HG02610 (cell line): Measurements from ENCODE around the gene ANKS1A.

ENCODE experiments used
- ATAC-seq: cut with Tn5 transposase; IDR thresholded peaks from one replicate; pipeline ENCODE4 v1.9.1; 2021; ENCODE audit warnings: mild to moderate bottlenecking, moderate library complexity; ENCODE audit not compliant: unreplicated experiment

ANKS1A gene

DNA sequence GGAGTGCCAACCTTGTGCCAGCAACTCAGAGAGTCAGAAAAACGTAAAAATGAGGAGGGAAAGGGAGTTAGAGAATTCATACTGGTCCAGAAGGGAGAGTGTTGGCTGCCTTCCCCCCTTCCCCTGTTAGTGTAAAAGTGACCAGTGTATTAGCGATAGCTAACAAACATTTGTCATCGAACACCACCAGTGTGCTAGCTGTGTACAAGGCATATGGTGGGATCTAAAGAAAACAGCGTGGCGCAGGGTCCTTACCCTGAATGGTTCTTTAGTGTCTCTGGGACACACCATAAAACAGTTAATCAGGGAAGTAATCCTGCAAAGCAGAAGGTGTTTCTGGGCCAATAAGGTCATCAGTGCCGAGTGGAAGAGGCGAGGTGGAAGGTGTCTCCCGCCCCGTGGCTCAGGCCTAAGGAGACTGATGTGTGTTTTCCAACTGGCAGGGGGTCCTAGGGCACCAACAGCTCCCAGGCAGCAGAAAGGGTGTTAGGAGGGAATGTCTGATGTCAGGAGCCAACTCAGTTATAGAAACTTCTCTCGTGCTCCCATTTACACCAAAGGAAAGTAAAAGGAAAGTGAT, 160.2 kb downstream of the ANKS1A start:
- ATAC-seq = no peak

DNA sequence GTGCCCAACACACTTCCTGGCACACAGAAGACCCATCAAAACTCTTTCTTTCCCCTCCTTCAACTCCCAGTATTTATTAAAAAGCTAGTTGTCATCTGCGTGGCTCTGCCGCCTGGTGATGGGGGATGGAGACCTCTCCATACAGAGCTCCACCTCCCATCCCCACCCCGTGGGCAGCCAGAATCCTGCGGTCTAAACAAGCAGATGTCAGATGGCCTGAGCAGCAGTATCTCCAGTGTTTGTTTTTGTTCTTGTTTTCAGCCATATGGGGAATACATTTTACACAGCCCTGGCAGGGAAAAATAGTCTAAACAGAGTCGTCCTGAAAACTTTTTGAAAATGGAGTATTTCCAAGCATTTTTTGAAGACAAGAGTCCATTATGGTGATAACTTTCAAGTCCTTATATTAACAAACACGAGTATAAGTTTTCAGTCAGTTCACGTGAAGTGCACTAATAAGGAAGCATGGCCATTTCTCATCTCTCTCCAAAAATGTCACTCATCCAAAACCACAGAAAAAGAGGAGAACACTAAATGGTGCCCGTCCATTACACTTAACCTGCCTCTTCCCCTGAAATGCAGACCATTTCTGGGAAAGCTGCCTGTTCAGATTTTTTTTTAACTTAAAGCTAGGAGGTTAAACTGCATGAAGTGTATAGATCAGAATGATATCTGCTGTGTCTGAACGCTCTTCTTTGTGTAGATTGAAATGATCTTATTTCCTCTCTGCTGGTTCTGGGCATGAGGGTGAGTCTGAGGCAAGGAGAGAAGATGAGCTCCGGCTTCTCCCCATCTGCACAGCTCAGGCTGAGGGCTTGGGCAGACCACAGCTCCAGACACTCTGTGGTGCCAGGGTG, 161.1 kb downstream of the ANKS1A start:
- no peak for ATAC-seq

DNA sequence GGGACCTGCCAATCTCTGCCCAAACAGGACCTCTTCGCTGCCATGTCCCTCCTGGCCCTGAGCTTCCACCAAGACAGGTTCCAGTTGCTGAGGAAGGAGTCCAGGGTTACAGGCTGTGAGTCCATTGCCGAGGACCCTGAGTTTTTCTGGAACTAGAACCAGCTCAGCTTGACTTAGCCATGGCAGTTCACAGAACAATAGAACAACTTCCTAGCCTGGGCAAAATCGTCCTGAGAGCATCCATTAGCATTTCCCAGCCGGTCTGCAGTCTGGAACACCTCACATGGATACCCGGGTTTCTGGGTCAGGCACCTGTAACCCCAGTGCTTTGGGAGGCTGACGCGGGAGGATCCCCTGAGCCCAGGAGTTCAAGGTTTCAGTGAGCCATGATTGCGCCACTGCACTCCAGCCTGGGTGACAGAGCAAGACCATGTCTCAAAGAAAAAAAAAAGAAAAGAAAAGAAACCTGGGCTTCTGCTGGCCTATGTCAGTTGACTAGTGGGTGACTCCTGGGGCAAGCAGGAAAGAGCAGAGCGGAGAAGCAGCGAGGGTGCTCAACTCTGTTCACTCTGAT, 161.8 kb downstream of the ANKS1A start:
- ATAC-seq = no peak

DNA sequence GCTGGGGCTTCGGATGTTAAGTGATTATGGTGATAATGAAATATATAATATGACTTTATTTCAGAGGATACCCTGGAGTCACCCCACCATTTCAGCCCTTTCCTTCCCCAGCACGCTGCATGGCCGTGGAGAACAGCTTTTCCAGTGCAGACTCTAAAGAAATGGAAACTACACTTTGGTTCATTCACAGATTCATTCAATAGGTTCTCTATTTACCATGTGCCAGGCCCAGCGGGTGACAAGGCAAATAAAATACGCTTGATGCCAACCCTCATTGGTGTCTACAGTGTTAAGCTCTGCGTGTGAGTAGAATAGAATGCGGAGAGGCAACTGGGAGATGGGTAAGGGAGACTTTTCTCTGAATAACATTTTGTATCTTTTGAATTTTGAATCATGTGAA, 162.3 kb downstream of the ANKS1A start:
- no peak for ATAC-seq

DNA sequence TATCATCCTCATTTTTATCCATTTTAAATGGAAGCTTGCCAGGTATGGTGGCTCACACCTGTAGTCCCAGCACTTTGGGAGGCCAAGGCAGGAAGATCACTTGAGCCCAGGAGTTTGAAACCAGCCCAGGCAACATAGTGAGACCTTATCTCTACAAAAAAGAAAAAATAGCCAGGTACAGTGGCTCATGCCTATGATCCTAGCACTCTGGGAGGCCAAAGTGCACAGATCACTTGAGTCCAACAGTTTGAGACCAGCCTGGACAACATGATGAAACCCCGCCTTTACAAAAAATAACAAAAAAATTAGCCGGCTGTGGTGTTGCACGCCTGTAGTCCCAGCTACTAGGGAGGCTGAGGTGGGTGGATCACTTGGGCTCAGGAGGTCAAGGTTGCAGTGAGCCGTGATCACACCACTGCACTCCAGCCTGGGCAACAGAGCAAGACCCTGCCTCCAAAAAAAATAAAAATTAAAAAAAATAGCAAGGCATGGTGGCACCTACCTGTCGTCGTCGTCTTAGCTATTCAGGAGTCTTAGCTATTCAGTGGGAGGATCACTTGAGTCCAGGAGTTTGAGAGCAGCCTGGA, 163.0 kb downstream of the ANKS1A start:
- no peak for ATAC-seq

DNA sequence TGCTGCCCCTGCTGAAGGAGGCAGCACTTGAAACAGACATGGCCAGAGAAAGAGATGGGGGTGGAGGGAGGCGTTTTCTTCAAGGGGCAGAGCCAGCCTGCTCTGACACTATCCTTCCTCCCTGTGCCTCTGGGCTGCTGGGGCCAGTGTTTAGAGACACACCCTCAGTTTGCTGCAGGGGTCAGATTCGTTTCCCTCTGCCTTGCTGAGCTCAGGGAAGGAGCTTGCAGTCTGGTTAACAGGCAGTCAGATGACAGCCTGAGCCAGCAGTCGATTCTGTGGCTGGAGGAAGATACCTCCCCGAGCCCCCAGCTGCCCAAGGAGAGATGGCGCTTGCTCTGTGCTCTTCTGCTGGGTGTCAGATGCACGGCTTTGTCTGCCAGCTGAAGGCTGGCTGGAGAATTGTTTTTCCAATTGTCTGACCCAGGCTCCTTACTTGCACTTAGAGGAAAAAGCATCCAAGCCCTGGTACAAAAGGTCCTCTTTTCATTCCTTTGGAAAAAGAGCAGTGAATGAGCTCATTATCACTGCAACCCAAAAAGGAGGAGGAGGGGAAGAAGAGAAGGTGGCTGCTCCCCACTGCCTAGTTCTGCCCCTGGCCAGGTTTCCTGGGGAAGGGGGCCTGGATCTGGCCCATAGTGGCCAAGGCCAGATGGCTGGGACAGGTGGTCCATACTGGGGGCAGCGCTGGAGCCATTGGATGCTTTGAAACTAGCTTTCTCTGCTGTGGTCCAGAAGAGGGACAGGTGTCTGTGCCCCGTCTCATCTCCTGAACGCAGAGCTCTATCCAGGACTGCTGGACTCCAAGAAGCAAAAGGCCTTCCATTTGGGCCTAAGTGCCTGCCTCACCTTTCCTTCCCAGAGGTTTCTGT, 163.9 kb downstream of the ANKS1A start:
- ATAC-seq = no peak

DNA sequence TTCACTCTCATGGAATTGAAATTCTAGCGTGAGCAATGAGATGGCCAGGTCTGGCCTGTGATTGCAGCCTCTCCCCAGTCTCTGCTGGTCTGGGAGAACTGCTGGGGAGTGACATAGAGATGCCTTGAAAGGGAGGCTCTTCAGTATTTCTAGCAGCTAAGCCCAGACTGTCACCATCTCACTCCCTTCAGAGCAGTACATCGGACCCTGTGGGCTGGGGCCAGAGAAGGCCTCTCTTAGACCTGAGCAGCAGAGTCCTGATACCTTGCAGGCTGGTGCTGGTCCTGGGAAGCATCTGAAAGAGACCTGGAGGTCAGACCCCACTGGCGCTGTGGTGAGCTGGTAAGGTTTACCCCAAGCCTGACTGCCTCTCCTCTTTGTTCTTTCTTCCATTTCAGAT, 164.6 kb downstream of the ANKS1A start:
- ATAC-seq = no peak

DNA sequence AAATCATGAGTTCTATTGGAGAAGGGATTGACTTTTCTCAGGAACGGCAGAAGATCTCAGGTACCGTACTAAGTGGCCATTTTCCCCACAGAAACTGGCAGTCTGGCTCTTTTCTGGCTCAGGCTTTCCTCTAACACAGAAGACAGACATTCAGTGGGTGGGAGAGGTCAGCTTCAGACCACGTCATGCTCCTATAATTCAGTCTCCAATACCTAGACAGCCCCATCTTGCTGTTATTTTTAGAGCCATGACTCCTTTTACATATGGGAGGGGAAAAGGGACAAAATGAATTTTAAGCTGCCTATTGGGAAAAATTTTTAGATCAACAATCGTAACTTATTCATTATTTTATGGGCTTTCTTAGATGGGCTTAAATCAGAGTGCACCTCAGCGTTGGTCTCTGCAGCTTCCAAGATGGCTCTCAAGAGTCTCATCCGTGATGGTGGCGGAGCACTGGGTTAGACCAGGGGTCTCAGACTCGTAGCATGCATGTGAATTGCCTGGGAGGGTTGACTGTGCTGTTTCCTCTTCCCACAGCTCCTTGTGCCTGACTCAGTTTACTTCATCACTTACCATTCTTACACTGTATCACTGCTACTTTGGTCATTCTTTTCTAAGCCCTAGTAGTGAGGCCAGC, 165.2 kb downstream of the ANKS1A start:
- no peak for ATAC-seq

DNA sequence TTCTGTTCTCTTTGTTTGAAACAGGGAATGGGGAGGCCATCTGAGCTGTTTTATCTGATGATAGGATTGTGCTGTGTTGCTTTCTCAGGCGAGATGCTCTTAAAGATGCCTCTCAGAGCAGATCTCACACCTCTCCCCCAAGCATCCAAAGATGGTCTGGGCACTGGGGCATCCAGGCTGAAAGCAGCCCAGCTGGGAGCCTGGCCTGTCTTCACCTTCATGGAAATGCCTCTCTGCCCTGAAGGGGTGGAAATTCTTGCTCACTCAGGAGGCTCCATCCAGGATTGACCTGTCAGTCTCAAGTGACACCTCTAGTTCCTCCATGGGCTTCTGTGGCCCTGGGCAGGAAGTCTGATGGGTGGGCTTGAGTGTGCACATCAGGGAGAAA, 165.7 kb downstream of the ANKS1A start:
- ATAC-seq = no peak

DNA sequence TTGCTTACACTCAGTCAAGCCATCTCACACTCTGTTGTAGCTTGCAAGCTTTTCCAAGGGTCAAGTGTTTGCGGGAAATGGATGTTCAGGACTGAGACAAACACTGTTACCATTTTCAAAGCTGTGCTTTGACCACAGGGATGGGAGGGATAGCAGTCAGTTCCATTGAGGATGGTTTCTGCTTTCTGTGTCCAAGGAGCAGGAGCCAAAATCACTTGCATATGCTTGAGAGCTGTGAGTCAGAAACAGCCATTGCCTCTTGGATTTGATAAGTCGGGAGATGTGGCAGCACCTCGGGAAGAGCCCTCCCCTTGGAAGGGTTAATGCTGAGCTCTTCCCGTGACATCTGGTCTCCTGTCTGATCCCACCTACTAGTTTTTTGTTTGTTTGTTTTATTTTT, 166.8 kb downstream of the ANKS1A start:
- no peak for ATAC-seq

DNA sequence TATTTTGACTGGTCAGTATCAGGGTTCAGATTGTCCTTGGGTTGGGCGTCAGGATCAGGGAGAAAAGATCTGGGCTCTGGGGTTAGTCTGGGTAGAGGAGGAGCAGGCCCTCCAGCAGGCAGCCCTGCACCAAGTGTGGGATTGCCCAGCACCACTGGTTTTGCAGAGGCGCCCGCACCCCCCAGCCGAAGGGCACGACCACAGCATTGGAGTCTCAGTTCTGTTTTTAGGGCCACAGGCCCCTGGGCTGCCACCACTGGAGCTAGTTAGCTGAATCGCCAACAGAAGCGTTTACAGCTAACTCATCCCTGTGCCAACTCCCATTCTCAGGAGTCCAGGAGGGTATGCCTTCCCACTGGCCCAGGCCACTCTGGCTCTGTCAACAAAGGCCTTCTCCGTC, 167.9 kb downstream of the ANKS1A start:
- no peak for ATAC-seq

DNA sequence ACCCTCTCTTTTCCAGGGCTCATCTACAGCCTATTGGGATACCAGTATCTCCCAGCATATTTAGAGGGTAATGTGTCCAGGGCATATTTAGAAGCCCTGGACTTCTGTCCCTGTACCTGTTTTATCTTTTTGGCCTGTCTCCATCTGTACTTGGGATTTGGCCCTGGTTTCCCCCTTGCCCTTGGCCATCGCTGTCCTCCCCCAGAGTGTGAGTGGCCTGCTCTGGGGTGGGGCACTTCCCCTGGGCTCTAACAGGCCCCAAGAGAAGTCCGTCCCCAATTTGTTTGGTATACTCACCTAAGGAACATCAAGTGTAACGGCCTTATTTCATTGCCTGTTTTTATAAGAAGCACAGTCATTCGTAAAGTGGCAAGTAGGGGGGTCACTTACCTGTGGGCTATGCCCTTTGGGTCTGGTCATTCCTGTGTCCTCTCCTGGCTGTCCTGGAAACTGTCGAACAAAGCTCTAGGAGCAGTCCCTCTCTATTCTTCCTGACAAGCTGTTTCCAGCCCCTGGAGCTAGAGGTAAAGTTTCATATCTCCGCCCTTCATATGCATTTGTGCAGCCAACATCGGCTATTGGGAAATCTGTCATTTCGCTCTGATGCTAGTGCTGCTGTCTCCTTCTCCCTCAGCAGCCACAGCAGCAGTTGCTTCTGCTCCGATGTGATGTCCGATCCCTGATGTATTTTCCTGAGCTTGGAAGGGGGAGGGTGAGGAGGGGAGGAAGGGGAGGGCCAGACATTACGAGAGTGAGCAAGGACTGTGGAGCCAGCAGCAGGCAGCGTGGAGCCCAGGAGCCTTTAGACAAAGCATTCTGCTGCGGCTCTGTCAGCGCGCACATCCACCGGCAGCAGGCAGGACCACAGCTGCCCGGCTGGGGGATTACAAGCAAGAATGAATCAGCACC, 168.6 kb downstream of the ANKS1A start:
- no peak for ATAC-seq

DNA sequence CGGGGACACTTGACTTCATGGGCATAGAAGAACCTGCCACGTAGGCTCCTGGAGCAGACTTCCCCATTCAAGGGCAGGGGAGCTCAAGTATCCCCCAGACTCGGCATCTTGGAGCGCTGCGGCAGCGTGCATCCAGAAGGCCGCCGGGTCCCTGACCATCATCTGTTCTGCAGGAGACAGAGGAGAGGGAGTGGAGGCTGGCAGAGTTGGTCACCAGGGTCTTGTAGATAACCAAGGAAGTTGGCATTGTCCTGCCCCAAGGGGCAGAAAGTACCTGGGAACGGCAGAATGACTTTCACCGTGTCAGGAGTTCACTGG, 169.3 kb downstream of the ANKS1A start:
- ATAC-seq = no peak

DNA sequence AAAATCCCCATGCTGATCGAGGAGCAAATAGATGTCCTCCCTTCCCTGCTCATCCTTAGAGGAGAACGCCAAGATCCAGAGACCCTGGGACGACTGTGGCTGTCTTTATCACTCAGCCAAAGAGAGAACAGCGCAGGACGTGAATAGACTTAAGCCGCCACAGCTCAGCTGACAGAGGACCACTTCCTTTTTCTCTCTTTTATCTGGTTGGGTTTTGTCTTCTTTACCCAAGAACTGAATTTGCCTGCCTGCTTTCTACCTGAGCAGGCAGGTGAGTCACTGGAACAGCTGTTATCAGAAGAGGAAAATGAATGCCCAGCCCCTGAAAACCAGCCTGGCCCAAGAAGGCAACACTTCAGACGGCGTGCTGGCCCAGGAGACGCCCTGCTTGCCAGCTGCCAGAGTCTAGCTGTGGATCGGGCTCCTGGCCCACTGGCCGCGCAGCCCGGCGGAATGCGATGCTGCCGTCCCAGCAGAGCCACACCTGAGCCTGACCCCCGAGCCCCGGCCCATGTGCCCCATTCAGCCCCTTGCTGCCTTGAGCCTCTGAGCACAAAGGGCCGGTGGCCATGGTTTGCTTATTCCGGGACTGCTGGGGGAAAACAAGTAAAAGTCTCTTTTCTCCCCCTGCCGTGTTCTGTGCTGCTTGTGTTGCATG, 169.9 kb downstream of the ANKS1A start:
- peak; percentile 34 for ATAC-seq

DNA sequence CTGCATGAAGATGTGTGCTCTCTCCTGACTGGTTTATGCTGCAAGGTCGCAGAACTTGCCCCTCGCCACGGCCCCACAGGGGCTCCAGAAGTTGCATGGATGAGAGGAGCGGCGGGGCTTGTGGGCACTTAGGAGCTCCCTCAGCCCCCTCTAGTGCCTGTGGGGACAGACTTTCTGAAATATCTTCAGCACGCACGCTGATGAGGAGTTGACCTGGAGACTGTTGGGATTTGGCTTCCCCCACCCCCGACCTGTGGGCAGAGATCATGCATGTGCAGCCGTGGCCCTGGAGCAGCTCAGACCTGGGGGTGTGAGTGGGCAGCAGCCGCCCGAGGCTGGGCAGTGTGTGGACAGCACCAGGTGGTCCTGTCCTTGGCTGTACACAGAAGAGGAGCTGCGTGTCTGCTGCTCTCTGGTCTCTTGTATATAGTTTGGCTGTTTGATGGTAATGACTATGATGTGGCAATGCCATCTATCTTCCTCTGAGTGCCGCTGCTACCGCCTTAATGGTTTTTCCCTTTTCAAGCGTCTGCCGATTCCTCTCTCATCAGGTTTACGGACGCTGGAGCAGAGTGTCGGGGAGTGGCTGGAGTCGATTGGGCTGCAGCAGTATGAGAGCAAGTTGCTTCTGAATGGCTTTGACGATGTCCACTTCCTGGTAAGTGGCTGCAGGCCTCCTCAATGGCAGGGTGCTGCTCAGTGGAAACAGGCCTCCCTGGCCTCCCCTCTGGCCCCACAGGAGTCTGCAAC, 170.7 kb downstream of the ANKS1A start:
- no peak for ATAC-seq

DNA sequence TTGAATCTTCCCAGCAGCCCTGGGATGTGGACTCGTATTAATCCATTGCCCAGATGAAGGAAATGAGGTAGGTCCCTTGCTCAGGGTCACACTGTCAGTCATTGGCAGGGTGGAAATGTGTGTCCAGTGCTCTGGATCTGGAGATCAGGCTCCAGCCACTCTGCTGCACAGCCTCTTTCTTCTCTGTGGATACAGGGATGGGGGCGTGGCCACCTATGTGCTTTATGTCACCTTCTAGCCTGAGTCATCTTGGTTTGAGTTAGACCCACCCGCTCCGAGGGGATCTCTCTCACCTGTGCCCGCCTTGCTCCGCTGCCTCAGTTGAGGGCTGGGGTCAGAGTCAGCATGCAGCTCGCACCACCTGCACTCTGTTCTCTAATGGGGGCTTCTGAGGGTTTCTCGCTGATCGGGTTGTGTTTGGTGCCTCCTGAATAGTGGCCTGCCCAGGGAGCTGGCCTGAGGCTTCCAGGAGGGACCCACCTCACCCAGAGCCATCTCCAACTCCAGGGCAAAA, 172.1 kb downstream of the ANKS1A start:
- ATAC-seq = no peak

DNA sequence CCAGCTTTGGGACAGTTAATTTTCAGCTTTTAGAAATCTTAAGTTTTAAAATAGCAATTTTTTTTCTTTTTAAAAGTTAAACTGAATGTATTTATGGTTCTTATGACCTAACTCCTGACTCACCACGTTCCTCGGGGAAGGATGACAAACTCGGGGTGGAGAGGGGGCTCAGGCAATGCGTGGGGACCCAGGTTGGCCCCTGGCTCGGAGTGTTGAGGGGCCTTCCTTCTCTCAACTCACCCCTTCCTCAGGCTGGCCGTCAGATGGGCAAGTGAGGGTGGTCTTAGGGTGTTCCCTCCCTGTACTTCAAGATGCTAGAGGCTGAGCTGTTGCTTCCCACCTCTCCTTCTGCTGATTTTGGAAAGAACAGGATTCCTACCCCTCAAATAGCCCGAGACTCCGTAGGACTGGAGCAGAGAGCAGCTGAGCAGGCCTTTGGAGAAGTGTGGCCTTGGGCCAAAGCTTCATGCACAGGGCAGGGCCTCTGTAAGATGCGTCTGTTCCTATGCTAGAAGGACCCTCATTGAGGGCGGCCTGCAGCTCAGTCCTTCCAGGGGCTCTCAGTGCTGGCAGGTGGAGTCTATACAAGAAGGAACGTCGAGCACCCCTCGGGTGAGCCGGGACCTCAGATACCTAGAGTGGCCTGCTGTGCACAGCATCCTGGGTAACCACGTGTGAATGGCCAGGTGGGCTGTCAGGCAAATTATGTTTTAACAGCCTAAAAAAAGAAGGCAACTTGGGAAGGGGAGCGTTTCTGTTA, 172.8 kb downstream of the ANKS1A start:
- ATAC-seq = no peak
